Nephron (organoid): ENCODE data around the gene LRRC4B.
A peak's percentile ranks its signal among the peaks of the same experiment; 100 is the strongest.

Experiments
- H3K27ac Mint-ChIP-seq, 3 experiments: 2 replicates each; pipeline ENCODE4 v1.8.0; 2020; ENCODE audit warnings: mixed read lengths in 3 of 3, mild to moderate bottlenecking in 2 of 3, moderate library complexity in 1 of 3
- H3K27me3 Mint-ChIP-seq: 2 replicates; pipeline ENCODE4 v1.8.0; 2021; ENCODE audit warnings: low read depth, mild to moderate bottlenecking, moderate library complexity, mixed read lengths
- H3K36me3 Mint-ChIP-seq: 2 replicates; pipeline ENCODE4 v1.8.0; 2020; ENCODE audit warnings: low read depth, mixed read lengths
- H3K4me1 Mint-ChIP-seq: 2 replicates; pipeline ENCODE4 v1.8.0; 2020; ENCODE audit warnings: mixed read lengths
- H3K4me3 Mint-ChIP-seq, 3 experiments: 2 replicates each; pipeline ENCODE4 v1.8.0; 2020; ENCODE audit warnings: mild to moderate bottlenecking in 3 of 3, mixed read lengths in 3 of 3, moderate library complexity in 2 of 3
- H3K9me3 Mint-ChIP-seq: 2 replicates; pipeline ENCODE4 v1.8.0; 2020; ENCODE audit warnings: mixed read lengths
- CTCF ChIP-seq, 3 experiments: fragments of 200-600 bp; sonication (generic); IDR thresholded peaks; one replicate each; pipeline ENCODE4 v1.5.0; 2021; ENCODE audit warnings: antibody characterized with exemption in 3 of 3; ENCODE audit not compliant: unreplicated experiment in 3 of 3

Gene LRRC4B

DNA sequence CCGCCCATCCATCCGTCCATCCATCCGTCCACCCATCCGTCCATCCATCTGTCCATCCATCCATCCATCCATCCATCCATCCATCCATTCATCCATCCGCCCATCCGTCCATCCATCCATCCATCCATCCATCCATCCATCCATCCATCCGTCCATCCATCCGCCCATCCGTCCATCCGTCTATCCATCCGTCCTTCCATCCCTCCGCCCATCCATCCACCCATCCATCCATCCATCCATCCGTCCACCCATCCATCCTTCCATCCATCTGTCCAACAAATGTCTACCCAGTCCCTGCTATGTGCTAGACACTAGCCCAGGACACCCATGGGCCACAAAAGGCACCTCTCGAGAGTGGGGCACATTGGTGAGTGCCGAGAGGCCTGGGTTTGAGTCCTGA lies 15.7 kb downstream of the LRRC4B start:
- peak overlapping the region in 1 of 3 experiments; percentile 13 for H3K27ac Mint-ChIP-seq

GRCh38 chr19:50551715-50552187 lies 16.5 kb downstream of the LRRC4B start:
- H3K36me3 Mint-ChIP-seq: peaks cover 10% of the 10 kb centered on the region
- H3K27ac Mint-ChIP-seq: peak overlapping the region; percentile 79 to 82 (median 80)
- peaks cover 20% of the 10 kb centered on the region for H3K4me1 Mint-ChIP-seq

More for the DNA sequence above, 15.7 kb downstream of the LRRC4B start:
- no peak for TF ChIP-seq CTCF (IDR thresholded peaks at IDR 0.05; ENCODE audit: unreplicated experiment in 3 of 3)
- peaks cover 25% of the 10 kb centered on the region for H3K4me1 Mint-ChIP-seq
- H3K4me3 Mint-ChIP-seq: peak overlapping the region; percentile 65 to 73 (median 71)
- H3K36me3 Mint-ChIP-seq: peaks cover 4% of the 10 kb centered on the region
- H3K9me3 Mint-ChIP-seq: no peaks in the 10 kb centered on the region
- H3K27me3 Mint-ChIP-seq: peaks cover 30% of the 10 kb centered on the region

DNA sequence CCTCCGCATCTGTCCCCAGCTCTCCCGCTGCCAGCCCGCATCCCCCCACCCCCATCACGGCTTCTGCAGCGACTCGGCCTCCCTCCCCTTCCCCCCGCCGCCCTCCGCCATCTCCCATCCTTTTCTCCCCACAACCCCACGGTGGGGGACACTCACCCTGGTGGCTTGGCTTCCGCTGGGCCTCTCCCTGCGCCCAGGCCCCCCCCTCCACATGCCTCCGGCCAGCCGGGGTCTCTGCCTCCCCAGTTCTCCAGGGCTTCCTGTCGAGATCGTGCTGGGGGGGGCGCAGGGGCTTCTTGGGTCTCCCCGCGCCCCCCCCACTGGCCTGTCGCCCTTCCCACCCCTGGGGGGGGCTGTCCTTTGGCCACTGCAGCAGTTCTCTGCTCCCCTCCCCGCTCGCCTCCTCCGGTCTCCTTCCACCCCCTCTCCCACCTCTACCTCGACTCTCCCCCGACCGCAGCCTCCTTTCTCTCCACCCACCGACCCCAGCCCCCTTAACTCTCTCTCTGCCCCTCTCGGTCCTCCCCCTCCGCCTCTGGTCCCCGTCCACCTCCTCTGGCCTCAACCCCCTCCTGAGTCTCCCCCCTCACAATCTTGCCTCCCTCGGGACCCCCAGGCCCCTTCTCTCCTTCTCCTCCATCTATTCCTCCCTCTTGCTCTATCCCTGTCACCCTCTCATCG lies 17.1 kb downstream of the LRRC4B start:
- peak overlapping the region; percentile 79 to 82 (median 80) for H3K27ac Mint-ChIP-seq
- H3K9me3 Mint-ChIP-seq: no peaks in the 10 kb centered on the region
- peaks cover 27% of the 10 kb centered on the region for H3K27me3 Mint-ChIP-seq
- no peak for TF ChIP-seq CTCF (IDR thresholded peaks at IDR 0.05; ENCODE audit: unreplicated experiment in 3 of 3)
- peak overlapping the region; percentile 84 to 92 (median 89) for H3K4me3 Mint-ChIP-seq
- peaks cover 16% of the 10 kb centered on the region for H3K4me1 Mint-ChIP-seq
- H3K36me3 Mint-ChIP-seq: peaks cover 10% of the 10 kb centered on the region

More at GRCh38 chr19:50551715-50552187, 16.5 kb downstream of the LRRC4B start:
- TF ChIP-seq CTCF (IDR thresholded peaks at IDR 0.05; ENCODE audit: unreplicated experiment in 3 of 3): no peak
- Mint-ChIP-seq H3K4me3 (peak overlapping the region; percentile 84 to 92 (median 89)), H3K9me3 (no peaks in the 10 kb centered on the region), H3K27me3 (peaks cover 30% of the 10 kb centered on the region)

DNA sequence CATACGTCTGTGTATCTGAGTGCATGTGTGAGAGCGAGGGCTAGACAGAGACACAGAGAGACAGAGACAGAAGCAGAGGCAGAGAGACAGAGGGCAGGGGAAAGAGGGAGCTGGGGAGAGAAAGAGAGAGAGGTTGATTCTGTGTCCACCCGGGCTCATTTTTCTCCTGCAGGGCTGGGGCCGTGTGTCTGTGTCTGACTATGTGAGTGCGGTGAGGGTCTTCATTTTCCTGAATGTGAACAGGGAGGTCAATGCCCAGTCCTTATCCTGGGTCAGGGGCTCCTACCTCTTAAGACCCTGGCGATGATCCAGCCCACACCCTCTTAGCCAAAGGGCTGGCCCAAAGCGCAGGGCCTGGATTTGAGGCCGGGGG lies 17.7 kb downstream of the LRRC4B start:
- H3K27me3 Mint-ChIP-seq: peaks cover 27% of the 10 kb centered on the region
- peak overlapping the region in 2 of 3 experiments; percentile 34 to 45 for H3K27ac Mint-ChIP-seq
- peak overlapping the region; percentile 81 to 84 (median 84) for H3K4me3 Mint-ChIP-seq
- H3K9me3 Mint-ChIP-seq: no peaks in the 10 kb centered on the region
- H3K4me1 Mint-ChIP-seq: peaks cover 16% of the 10 kb centered on the region
- peaks cover 10% of the 10 kb centered on the region for H3K36me3 Mint-ChIP-seq
- no peak for TF ChIP-seq CTCF (IDR thresholded peaks at IDR 0.05; ENCODE audit: unreplicated experiment in 3 of 3)

GRCh38 chr19:50549927-50550593 lies 18.2 kb downstream of the LRRC4B start:
- no peak for TF ChIP-seq CTCF (IDR thresholded peaks at IDR 0.05; ENCODE audit: unreplicated experiment in 3 of 3)
- peak overlapping the region in 2 of 3 experiments; percentile 34 to 45 for H3K27ac Mint-ChIP-seq
- H3K4me3 Mint-ChIP-seq: peak overlapping the region; percentile 81 to 84 (median 84)
- peaks cover 27% of the 10 kb centered on the region for H3K27me3 Mint-ChIP-seq
- H3K9me3 Mint-ChIP-seq: no peaks in the 10 kb centered on the region
- peaks cover 10% of the 10 kb centered on the region for H3K36me3 Mint-ChIP-seq
- peaks cover 16% of the 10 kb centered on the region for H3K4me1 Mint-ChIP-seq
